Measurements from ENCODE around the gene HYI.

- no peak for TF ChIP-seq CTCF (IDR thresholded peaks at IDR 0.05; ENCODE audit: insufficient read depth, low read length, poor library complexity, severe bottlenecking)
- no peak for TF ChIP-seq EZH2phosphoT487 (conservative IDR thresholded peaks at IDR 0.05; ENCODE audit: low read length)
These were observed 31.6 kb downstream of the HYI start for GRCh38 chr1:43421976-43422750.
